ENCODE measurements around the gene P3H1.
A peak's percentile ranks its signal among the peaks of the same experiment; 100 is the strongest.

- TF ChIP-seq CTCF (IDR thresholded peaks at IDR 0.05; ENCODE audit: low read depth, low read length) (peak; percentile 49), MAX (IDR thresholded peaks at IDR 0.05; ENCODE audit: low read depth, low read length) (peak; percentile 23; the same call in 1 of the 2 replicates), POLR2A (IDR thresholded peaks at IDR 0.05; ENCODE audit: extremely low read depth, insufficient read length) (no peak)
Observed at GRCh38 chr1:42737257-42737656, 29.6 kb downstream of the P3H1 start.

Data from NB4 (cell line).